ENCODE data around the gene PRKAG2.
A peak's percentile ranks its signal among the peaks of the same experiment; 100 is the strongest.

PRKAG2 gene

DNA sequence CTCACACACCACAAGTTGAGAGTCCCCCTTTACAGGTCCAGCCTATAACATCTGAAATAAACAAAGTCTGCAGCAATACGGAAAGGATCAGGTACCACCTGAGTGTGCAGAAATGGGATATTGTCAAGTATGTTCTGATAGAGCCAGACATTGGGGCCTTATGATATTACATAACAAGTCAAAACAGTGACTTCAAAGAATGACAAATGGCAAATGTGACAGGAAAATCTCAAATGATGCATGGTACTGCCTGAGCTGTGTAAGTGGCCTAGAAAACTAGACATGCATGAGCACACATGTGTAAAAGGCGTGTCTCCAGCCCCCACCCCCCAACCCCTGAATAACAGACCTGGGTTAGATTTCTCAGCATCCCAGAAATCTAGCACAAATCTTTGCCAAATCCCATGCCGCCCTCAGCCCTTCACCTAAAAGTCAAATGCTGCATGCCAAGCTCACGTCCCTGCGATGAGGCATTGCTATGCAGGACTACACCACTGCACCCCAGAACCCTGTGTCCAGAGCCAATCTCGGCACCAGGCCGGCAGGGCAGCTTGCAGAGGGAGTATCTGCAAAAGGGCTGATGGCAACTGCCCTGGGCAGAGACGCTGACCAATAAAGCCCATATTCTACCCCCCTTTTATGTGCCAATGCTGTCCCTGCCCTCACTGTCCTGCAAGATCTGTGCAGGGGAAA is 58.8 kb downstream of the PRKAG2 start:
- DNase-seq (ENCODE audit: low spot score): no peak

DNA sequence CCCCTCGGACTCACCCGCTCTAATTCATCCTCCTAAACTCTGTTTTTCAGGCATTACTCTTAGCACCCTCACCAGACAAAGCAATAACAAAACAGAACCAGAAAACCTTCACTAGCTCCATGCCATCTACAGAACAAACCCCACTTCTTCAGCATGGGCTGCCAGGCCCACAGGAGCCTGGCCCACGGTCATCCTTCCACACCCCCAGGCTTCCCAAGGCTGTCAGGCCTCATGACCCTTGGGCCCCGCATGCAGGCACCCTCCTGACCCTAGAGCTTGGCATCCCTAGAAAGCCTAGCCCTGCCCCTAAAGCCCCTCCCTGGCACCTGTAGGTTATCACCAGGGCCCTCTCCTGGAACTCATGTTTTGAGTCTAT is 59.6 kb downstream of the PRKAG2 start:
- DNase-seq (ENCODE audit: low spot score): no peak

DNA sequence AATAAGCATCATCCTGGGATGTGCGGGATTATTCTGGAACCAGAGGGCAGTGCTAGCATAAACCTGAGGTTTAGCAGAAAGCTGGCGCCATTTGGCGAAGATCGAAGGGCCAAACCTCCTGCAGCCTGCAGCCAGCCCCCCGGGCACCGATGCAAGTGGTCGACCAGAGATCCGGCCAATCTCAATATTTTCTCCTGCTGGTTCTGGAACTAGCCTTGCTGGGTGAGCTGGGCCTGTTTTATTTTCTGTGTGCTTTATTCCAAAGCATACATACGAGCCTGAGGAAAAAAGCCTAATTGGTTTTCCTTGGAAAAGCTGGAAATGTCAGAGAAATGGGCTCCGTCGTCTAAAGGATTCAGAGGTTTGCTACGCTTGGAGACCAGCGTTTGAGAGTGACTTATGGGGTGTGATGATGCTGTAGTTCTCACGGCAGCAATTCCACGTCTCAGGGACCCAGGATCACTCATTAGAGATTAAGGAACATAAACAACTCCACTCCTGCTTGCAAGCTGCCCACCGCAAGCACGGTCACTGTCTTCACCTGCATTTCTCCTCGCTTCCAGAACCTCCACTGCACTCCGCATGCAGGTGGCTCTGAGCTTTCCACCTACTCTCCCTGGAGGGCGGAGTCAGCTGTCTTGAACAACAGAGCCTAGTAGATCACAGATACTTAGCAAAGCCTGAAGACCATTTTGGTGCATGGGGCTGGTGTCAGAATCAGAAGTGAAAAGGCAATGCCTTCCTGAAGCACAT is 60.2 kb downstream of the PRKAG2 start:
- no peak for DNase-seq (ENCODE audit: low spot score)

DNA sequence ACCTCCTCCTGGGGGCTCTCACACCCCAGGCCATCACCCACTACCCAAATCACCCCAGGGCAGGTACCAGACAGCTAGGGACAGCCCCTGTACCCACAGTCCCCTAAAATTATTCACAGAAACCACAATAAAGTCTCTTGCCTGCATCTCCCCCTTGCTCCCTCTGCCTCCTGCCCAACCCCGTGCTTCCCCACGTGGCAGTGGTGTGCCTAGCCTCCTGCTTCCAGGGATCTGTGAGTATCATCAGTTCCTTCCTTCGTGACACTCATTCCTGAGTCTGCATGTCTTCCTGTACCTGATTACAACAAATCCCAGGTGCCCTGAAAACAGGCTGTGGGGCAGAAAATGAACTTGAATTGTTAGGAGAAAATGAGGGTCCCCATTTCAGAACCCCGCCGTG is 61.5 kb downstream of the PRKAG2 start:
- DNase-seq (ENCODE audit: low spot score): no peak

DNA sequence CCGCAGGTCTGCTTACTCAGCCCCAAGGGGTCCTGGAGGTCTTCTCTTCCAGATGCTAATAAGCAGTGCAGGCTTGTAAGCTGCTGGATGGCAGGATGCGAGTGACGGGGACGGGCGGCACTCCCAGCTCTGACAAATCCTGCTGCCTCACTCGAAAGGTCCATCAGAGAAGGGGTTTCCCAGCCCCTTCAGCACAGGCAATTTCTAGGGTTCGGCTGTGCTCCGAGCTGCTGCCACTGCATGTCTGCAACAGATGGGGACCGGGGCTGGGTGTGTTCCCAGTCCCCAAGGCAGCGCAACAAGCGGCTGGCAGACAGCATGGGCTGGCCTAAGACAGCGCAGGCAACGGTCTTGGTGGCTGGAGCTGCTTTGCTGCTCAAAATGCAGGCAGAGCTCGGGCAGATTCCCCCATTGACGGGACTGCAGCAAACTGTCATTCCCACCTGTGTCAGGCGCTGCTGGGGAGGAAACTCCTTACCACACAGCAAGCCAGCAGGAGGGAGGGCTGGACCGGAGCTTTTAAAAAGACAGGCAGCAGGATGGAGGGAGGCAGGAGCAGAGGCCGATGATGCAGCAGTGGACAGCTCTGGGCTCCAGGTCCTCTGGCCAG is 62.4 kb downstream of the PRKAG2 start:
- DNase-seq (ENCODE audit: low spot score): no peak

DNA sequence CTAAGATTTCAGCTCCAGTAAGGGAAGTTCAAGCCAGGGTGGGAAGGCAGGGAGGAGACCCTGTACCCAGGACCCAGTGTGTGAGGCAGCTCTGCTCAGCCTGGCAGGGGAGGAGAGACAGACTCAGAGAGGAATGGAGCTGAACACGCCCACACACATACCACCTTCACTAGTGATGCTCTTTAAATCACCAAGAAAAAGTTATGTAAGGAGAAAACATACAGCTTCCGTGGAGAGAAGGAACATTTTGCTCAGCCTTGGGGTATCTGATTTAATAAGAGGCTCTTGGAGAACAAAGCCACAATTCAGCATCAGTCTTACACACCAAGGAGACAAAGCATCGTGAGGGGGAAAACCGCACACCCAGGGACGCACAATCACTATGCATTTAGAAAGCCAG is 62.9 kb downstream of the PRKAG2 start:
- DNase-seq (ENCODE audit: low spot score): no peak

DNA sequence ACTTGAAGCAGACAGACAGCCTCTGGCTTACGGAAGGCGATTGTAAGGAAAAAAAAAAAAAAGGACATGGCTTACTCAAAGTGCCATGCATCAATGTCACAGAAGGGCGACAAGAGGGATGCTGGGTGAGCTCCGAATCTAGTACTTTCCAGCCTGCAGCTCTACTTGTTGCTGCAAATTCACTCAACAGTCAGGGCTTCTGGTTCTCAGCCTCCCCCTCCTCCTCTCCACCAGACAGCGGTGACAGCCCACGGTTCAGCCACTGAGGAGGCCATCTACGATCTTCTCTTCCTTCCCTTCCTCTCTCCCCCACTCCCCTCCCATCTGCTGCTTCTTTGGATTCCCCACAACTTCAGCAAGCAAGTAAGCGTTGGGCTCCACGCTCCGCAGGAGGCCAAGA is 63.5 kb downstream of the PRKAG2 start:
- DNase-seq (ENCODE audit: low spot score): no peak

DNA sequence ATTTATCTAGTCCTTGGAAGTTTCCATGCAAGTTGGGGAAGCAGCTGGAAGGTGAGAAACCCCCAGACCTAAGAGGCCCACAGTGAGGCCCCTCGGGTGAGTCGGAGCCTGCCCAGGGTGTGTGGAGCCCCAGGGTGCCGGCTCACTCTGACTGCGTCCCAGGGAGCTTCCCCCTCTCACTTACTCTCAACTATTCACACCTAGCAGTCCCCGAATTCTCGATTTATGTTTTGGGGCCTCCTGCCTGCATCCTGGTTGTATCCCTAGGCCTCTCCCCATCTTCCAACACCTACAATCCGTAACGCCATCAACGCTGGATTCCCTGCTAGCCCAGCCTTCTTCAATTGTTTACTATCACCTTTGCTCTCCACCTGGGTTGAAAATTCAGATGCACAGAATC is 63.9 kb downstream of the PRKAG2 start:
- DNase-seq (ENCODE audit: low spot score): no peak

DNA sequence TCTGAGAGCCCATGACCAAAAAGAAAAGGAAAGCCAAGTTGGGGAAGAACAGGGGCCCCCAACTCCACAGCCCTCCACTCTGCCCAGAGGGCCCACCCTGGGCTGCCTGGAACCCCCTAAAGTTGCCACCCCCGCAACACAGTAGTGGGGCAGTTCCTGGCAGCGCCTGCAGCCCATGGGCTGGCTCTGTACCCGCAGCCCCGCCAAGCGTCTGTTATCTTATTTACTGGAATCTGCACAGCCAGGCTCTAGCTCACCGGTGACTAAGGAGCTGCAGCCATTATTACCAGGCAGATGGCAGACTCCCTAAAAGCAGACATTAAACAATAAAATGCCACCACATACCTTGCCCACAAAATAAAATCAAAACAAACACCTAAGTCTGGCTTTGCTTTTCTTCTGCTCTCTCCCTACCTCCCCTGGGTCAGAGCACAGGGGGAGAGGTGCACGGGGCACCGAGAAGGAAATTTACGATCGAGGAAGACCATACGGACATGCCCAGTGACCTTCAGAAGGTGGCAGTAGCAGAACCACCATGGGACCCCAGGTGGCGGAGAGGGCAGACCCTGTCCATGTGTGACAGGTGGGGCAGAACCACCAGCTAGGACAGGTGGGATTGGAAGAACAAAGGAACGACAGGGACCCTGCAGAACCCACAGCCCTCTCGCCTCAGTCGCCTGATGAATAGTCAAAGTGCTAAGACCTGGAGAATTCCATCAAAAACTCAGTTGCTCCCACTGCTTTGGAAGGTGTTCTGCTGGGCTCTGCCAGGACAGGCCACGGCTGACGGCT is 66.3 kb downstream of the PRKAG2 start:
- DNase-seq (ENCODE audit: low spot score): no peak

DNA sequence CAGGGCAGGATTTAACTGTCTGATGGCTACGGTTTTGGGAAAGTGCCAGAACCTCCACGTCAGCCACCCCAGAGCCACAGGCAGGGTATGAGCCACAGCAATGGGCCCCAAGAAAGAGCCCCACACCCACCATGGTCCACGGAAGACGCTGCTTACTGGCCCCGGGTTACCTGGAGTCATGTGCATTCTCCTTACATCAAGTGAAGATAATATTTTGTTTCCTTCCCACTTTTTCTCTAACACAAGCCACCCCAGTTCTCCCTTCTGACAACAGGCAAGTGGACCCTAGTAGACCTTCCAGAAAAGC is 67.1 kb downstream of the PRKAG2 start:
- no peak for DNase-seq (ENCODE audit: low spot score)

DNA sequence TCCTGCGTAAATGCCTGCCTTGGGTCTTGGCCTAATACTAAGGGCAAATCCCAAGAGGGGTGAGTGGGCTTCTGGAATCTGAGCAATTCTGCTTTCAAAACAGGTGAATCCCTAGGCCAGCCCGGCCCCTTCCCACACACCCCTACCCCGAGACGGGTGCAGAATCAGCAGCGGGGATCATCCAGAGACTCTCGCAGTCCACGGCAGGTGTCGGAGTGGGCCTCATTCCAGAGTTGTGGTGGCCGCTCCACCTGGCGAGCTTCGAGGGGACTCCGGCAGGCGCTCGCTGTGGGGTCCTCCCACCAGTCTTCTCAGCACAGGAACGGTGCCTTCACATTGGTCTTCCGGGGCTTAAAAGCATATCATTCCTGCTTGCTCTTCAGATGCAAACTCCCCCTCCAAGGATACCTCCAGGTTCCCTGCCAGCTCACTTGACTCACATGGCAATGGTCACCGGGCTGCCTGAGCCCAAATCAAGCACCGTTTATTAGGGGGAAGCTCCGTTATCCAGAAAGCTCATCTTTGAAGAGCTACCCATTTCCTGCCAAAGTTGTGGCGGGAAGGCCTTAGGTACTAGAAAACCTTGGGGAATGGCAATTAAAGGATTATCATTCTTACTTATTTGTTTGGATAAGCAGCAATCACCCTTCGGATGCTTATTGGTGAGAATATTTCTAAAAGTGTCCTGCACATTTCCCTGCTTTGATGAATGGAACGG is 67.6 kb downstream of the PRKAG2 start:
- DNase-seq (ENCODE audit: low spot score): no peak

DNA sequence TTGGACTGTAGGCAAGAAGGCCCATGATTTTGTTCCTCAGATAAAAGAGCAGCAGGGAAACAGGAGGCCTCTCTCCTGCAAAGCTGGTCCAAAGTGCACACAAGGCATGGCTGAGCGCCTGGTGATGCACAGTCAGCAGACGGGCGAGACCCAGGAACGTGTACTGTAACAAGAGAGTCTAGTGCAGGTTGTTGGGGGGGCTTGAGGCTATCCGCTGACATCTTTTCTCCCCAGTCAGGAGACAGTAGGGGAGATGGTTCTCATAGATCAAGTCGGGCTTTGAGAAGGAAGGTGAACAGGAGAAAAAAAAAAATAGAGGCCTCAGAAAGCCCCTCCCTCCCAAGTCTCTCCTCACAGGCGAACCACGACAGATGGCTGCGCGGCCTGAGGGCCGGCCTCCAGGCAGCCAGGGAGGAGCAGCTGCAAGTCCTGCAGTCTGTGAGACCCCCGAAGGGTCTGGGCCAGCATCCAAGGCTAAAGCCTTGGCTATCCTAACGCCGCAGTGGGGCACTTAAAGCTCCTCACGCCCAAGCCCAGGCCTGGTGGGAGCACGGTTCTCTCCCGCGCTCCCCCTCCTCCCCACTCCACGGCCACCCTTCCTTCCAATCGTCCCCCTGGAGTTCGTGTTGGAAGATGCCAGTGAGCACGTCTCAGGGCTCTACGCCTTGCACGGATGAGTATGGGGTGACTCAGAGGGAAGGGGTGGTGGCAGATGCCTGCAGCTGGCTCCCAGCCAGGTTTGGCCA is 68.3 kb downstream of the PRKAG2 start:
- DNase-seq (ENCODE audit: low spot score): peak; percentile 43

DNA sequence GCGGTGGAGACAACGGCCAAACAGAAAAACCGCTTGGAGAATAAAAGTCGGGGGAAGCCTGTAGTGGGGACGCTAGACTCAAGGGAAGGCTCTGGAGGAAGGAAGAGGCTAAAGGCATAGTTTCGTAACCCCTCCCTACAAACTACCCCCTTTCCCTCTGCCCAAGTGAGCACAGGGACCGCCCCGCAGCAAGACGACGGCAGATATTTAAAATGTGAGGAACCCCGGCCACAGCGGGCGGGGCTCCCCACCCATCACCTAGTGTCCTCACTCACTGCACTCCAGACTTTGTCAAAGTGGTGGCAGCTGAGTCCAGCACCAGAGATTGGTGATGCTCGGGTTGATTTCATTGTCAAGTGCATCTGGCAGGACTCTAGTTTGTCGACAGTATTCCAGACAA is 69.1 kb downstream of the PRKAG2 start:
- DNase-seq (ENCODE audit: low spot score): no peak

DNA sequence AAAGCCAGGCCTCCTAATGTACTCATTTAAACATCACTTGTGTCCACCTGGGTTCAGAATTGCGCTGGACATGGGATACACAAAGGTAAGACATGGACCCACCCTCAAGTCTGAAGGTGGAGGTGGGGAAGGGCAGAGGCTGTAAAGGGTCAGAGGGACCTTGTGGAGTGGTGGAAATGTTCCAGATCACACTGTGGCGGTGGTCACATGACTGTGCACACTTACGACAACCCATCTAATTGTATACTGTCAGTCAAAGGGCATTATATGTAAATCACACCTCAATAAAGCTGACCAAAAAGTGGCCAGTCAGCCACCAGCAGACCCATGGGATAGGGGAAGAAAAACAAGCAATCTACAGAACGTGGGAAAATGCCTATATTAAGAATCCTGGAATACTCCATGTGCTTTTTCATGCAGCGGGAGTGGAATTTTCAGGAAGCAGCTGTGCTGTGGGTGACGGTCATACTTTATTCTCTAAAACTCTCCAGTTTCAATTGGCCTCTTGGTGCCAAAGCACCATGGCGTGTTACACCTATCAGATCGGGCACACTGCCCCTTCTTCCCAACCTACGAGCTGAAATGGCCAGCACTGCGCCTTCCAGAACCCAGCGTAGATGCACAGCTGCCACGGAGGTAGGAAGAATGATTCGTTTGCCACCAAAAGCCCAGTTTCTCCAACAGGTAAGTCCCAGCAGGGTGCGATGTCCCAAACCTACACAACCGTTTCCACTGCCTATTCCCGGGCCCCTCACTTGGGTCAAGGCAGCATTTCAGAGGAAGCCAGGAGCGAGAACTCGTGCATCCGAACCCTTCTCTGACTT is 69.8 kb downstream of the PRKAG2 start:
- DNase-seq (ENCODE audit: low spot score): no peak

DNA sequence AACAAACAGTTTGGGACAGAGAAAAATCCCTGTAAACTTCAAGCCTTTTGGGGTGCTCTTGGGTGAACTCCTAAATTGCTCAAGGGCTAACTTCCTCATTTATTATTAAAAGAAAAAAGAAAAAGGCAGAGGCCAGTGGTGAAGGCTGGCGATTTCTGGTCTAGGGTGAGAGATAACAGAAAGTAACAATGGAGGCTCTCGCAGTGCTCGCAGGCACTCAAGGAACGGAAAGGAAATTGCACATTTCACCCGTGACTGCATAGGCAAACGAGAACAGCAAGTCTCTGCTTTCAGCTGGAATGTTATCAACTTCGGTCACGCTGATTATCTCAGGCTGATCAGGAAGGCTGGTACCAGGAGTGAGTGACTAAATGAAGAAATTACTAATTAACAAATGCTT is 70.7 kb downstream of the PRKAG2 start:
- DNase-seq (ENCODE audit: low spot score): no peak

DNA sequence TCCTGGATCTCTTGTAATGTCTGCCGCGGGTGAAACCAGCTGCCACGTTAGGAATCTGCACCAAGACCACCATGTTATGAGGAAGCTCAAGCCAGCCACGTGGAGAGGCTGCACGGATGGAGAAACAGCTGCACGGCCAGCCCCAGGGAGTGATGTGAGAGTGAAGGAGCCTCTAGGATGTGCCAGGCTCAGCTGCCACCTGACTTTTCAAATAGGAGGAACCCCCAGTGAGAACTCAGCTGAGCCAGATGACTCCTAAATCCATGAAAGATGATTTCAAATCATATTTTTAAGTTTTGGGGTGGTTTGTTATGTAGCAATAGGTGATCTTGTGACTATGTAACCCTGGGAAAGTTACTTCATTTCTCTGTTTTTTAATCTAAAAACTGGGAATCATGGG is 71.7 kb downstream of the PRKAG2 start:
- no peak for DNase-seq (ENCODE audit: low spot score)

DNA sequence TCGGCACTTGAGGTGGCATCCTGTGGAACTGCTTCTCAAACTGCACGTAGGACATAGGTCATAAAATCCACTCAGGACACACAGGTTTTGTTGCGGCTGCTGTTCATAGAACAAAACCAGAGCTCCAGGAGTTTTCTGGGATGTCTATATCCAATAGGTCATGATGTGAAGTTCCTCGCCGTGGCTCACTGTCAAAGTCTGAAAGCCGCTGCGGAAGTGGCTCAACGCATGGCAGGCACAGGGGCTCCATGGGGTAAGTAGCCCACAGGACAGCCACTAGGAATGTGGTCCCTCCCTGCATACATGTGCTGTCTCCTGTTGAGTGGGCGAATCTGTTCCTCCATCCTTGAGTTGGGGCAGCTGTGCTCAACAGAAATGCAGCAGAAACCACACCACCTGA is 72.2 kb downstream of the PRKAG2 start:
- DNase-seq (ENCODE audit: low spot score): no peak

DNA sequence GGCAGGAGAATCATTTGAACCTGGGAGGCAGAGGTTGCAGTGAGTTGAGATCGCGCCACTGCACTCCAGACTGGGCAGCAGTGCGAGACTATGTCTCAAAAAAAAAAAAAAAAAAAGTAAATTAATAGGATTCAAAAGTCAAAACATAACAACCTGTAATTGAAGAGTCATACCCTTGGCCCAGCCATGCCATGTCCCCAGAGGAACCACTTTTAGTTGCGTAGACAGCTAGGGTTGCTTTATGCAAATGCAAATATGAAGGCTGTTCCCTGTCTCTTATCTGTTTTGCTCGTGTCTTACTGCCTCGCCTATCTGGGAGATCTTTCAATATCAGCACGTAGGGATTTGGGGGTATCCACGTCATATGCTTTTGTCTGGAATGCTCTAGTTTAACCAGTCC is 73.1 kb downstream of the PRKAG2 start:
- no peak for DNase-seq (ENCODE audit: low spot score)

DNA sequence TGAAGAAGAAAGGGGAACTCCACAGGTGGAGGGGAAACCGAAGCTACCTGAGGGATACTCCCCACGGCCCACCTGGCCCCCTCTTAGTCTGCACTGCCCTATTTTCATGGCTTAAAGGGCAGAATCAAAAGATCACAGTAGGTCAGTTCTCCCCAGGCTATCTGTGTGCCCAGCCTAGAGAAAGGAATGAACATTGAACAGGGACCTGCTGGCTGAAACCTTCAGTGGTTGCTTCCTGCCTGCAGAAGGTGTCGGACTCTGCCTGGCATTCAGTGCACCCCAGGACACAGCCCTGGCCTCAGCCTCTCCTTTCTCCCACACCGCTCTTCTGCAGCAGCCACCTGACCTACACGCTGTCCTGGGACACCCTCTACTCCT is 74.5 kb downstream of the PRKAG2 start:
- no peak for DNase-seq (ENCODE audit: low spot score)

DNA sequence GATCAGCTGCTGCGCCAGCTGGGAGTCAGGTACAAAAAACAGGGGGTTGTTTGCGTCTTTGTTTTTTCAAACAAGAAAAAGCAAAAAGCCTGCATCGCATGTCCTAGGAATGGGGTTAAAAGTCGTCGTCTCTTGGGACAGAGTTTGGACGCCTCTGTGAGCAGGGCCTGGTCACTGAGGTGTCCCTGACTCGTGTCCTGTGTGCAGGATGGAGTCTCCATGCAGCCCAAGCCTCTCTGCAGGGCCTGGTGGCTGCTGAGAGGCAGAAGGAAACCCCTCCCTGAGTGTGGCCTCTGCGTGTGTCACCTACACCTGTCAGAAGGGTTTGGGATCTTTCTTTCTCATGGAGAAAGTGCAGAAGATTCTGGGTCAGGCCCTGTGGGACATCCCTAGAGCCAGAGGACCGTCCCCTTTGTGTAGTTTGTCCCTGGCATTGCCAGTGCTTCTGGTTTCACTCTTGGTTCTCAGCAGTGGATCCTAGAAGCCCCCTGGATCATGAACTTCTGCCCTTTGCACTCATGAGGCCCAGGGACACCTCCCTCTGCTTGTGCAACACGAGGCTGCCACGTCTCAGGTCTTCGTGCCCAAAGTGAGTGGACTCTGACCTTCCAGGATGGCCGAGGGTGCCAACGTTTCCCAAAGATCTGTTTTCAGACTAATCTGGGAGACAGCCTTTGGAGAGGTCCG is 75.0 kb downstream of the PRKAG2 start:
- DNase-seq (ENCODE audit: low spot score): no peak
